ENCODE data around the gene NEURL1.

NEURL1 gene

GRCh38 chr10:103568505-103568904 lies 75.0 kb downstream of the NEURL1 start:
- no peak for DNase-seq

GRCh38 chr10:103569896-103570295 lies 76.4 kb downstream of the NEURL1 start:
- DNase-seq = no peak

- no peak for DNase-seq
These were observed 77.5 kb downstream of the NEURL1 start for GRCh38 chr10:103570844-103571655.

GRCh38 chr10:103571656-103571975 lies 78.1 kb downstream of the NEURL1 start:
- no peak for DNase-seq

- DNase-seq = no peak
These were observed 79.1 kb downstream of the NEURL1 start for GRCh38 chr10:103572347-103573204.

GRCh38 chr10:103573205-103573487 lies 79.6 kb downstream of the NEURL1 start:
- DNase-seq = no peak

- DNase-seq = no peak
These were observed 80.9 kb downstream of the NEURL1 start for GRCh38 chr10:103574097-103575061.

GRCh38 chr10:103575416-103576075 lies 82.0 kb downstream of the NEURL1 start:
- DNase-seq = no peak

- DNase-seq = no peak
These were observed 82.6 kb downstream of the NEURL1 start for GRCh38 chr10:103576076-103576471.

GRCh38 chr10:103576862-103577261 lies 83.4 kb downstream of the NEURL1 start:
- peak; percentile 22 for DNase-seq

- DNase-seq = no peak
These were observed 85.4 kb downstream of the NEURL1 start for GRCh38 chr10:103578782-103579382.

- DNase-seq = no peak
These were observed 86.5 kb downstream of the NEURL1 start for GRCh38 chr10:103580011-103580410.

- no peak for DNase-seq
These were observed 86.9 kb downstream of the NEURL1 start for GRCh38 chr10:103580430-103580829.

GRCh38 chr10:103581499-103581898 lies 88.0 kb downstream of the NEURL1 start:
- DNase-seq = no peak

GRCh38 chr10:103582331-103583123 lies 89.0 kb downstream of the NEURL1 start:
- no peak for DNase-seq

GRCh38 chr10:103583871-103584215 lies 90.3 kb downstream of the NEURL1 start:
- peak; percentile 17 for DNase-seq

GRCh38 chr10:103584216-103585010 lies 90.9 kb downstream of the NEURL1 start:
- no peak for DNase-seq

- DNase-seq = no peak
These were observed 91.5 kb downstream of the NEURL1 start for GRCh38 chr10:103585011-103585405.

GRCh38 chr10:103587073-103587472 lies 93.6 kb downstream of the NEURL1 start:
- DNase-seq = no peak

- no peak for DNase-seq
These were observed 95.6 kb downstream of the NEURL1 start for GRCh38 chr10:103589074-103589630.
